Upper lobe of left lung (tissue), 6 donors: ENCODE measurements around the gene GPR137. TPM values are rescaled to one million over a fixed set of nuclear protein-coding genes. Genes with fewer than 3 reads are reported as not detected.
"Not testable (repeated sequence)": the region's sequence is repeated elsewhere in the genome, so short reads cannot be mapped to it uniquely, and the experiment has no call there.

Source experiments
- ATAC-seq, 2 donors: fragments of 200-7000 bp; cut with Tn5 transposase; one replicate each; pipeline ENCODE4 v1.9.1; 2022; ENCODE audit warnings: mild to moderate bottlenecking in 2 of 2, moderate library complexity in 2 of 2; ENCODE audit not compliant: low FRiP score in 2 of 2
- DNase-seq, 2 donors: peaks; one replicate each; pipeline ENCODE4 v3.0.0-alpha.2; 2019 to 2020
- H3K27ac ChIP-seq, 4 donors: fragments of 200-600 bp; sonication (generic); one replicate each; pipeline ENCODE4 v1.5.1; 2016 to 2019
- H3K27me3 ChIP-seq, 4 donors: fragments of 200-600 bp; sonication (generic); one replicate each; pipeline ENCODE4 v1.5.1; 2017 to 2019
- H3K36me3 ChIP-seq, 4 donors: fragments of 200-600 bp; sonication (generic); one replicate each; pipeline ENCODE4 v1.5.1; 2016 to 2019
- H3K4me1 ChIP-seq, 4 donors: fragments of 200-600 bp; sonication (generic); one replicate each; pipeline ENCODE4 v1.5.1; 2018 to 2019
- H3K4me3 ChIP-seq, 4 donors: fragments of 200-600 bp; sonication (generic); one replicate each; pipeline ENCODE4 v1.5.1; 2017 to 2019; ENCODE audit warnings: mild to moderate bottlenecking in 2 of 4, moderate library complexity in 1 of 4
- H3K9me3 ChIP-seq, 4 donors: fragments of 200-600 bp; sonication (generic); one replicate each; pipeline ENCODE4 v1.5.1; 2018 to 2019
- CTCF ChIP-seq, 6 experiments: fragments of 450-650 bp in 4 of 6; fragments of 200-600 bp in 2 of 6; sonication (generic) in 2 of 6; IDR thresholded peaks; one replicate each; pipeline ENCODE4 v1.5.1; 2016 to 2019; ENCODE audit warnings: antibody characterized with exemption in 6 of 6
- EP300 ChIP-seq, 4 donors: sonication (generic); formaldehyde crosslinking; IDR thresholded peaks; one replicate each; pipeline ENCODE4 v1.5.1; 2017; ENCODE audit warnings: antibody characterized with exemption in 4 of 4, control low read depth in 2 of 4
- POLR2A ChIP-seq, 4 donors: fragments of 450-650 bp; IDR thresholded peaks; one replicate each; pipeline ENCODE4 v1.5.1; 2016 to 2017; ENCODE audit warnings: antibody characterized with exemption in 4 of 4, mild to moderate bottlenecking in 2 of 4
- POLR2AphosphoS5 ChIP-seq, 2 donors: sonication (generic); formaldehyde crosslinking; IDR thresholded peaks; one replicate each; pipeline ENCODE4 v1.5.1; 2017; ENCODE audit warnings: antibody characterized with exemption in 2 of 2
- WGBS, 2 donors: methylation state at CpG; one replicate each; pipeline ENCODE4 v1.1.5; 2017 to 2018; 5-methylcytosine and 5-hydroxymethylcytosine counted together
- total RNA-seq, 6 donors: library from RNA; depleted of rRNA in 4 of 6; stranded (reverse); fragments of >200 nt in 4 of 6; gene quantifications; one replicate each; pipeline versions ENCODE4 v1.1.0 to v1.2.1, GENCODE V29; 2016 to 2021
- donor health status: DM: no; HTN: no; CAD: no; lungs with moderate emphysema.
- donor health status: DM: no; HTN: yes; CAD: no; lungs with severe emphysema.

Gene GPR137
- total RNA-seq, 6 donors from 2014 or later = 7.3 to 48.1 (median 27.0) TPM

GRCh38 chr11:64321026-64321425 lies 35.4 kb downstream of the GPR137 start:
- no peak for DNase-seq
- Histone ChIP-seq H3K27me3 (no peaks in the 10 kb centered on the region), H3K4me3 (no peak overlapping the region), H3K4me1 (peaks cover 23 to 58% (median 41%) of the 10 kb centered on the region in 4 donors), H3K36me3 (peaks cover 0 to 17% (median 12%) of the 10 kb centered on the region in 4 donors), H3K27ac (peak overlapping the region; percentile 90 to 98 (median 94)), H3K9me3 (no peaks in the 10 kb centered on the region)
- no peak for ATAC-seq
- no peak for TF ChIP-seq EP300 (IDR thresholded peaks at IDR 0.05)
- TF ChIP-seq POLR2A (IDR thresholded peaks at IDR 0.05) = no peak
- no peak for TF ChIP-seq CTCF (IDR thresholded peaks at IDR 0.05)
- TF ChIP-seq POLR2AphosphoS5 (IDR thresholded peaks at IDR 0.05) = no peak
- WGBS, 2 donors = 72 to 75% methylated on average over 5 of the region's 5 CpGs

GRCh38 chr11:64321533-64321932 lies 35.9 kb downstream of the GPR137 start:
- no peak overlapping the region for H3K4me3 ChIP-seq
- no peaks in the 10 kb centered on the region for H3K9me3 ChIP-seq
- peaks cover 0 to 13% (median 10%) of the 10 kb centered on the region in 4 donors for H3K36me3 ChIP-seq
- 75 to 76% methylated on average over 5 of the region's 5 CpGs for WGBS, 2 donors
- peaks cover 18 to 53% (median 37%) of the 10 kb centered on the region in 4 donors for H3K4me1 ChIP-seq
- peak overlapping the region; percentile 90 to 98 (median 94) for H3K27ac ChIP-seq
- H3K27me3 ChIP-seq = no peaks in the 10 kb centered on the region
- TF ChIP-seq CTCF (IDR thresholded peaks at IDR 0.05) = no peak
- peak in 1 of 4 donors; percentile 65 for TF ChIP-seq POLR2A (IDR thresholded peaks at IDR 0.05)
- TF ChIP-seq POLR2AphosphoS5 (IDR thresholded peaks at IDR 0.05) = peak; percentile 27 to 29
- TF ChIP-seq EP300 (IDR thresholded peaks at IDR 0.05) = peak in 1 of 4 donors; percentile 15
- ATAC-seq = peak in 1 of 2 donors; percentile 64
- DNase-seq = peak in 1 of 2 donors; percentile 82

- Histone ChIP-seq H3K27ac (peak overlapping the region in 3 of 4 donors; percentile 69 to 97 (median 90)), H3K36me3 (peaks cover 0 to 13% (median 10%) of the 10 kb centered on the region in 4 donors), H3K4me1 (peaks cover 18 to 47% (median 32%) of the 10 kb centered on the region in 4 donors), H3K4me3 (no peak overlapping the region), H3K9me3 (no peaks in the 10 kb centered on the region), H3K27me3 (no peaks in the 10 kb centered on the region)
- 71 to 75% methylated on average over 5 to 7 of the region's 7 CpGs for WGBS, 2 donors
- ATAC-seq (no peak), DNase-seq (no peak)
- TF ChIP-seq CTCF (IDR thresholded peaks at IDR 0.05) = no peak
Observed at GRCh38 chr11:64322925-64323260, 37.2 kb downstream of the GPR137 start.

GRCh38 chr11:64323373-64323772 lies 37.7 kb downstream of the GPR137 start:
- Histone ChIP-seq H3K36me3 (peaks cover 0 to 13% (median 10%) of the 10 kb centered on the region in 4 donors), H3K27ac (peak overlapping the region in 1 of 4 donors; percentile 27), H3K4me1 (peaks cover 18 to 47% (median 32%) of the 10 kb centered on the region in 4 donors), H3K27me3 (no peaks in the 10 kb centered on the region), H3K9me3 (no peaks in the 10 kb centered on the region), H3K4me3 (no peak overlapping the region)
- TF ChIP-seq EP300 (IDR thresholded peaks at IDR 0.05) = no peak
- no peak for TF ChIP-seq POLR2AphosphoS5 (IDR thresholded peaks at IDR 0.05)
- no peak for TF ChIP-seq CTCF (IDR thresholded peaks at IDR 0.05)
- no peak for TF ChIP-seq POLR2A (IDR thresholded peaks at IDR 0.05)
- ATAC-seq = no peak
- DNase-seq = no peak
- WGBS, 2 donors = 59 to 64% methylated on average over 3 to 5 of the region's 5 CpGs

- H3K9me3 ChIP-seq, ATAC-seq, H3K4me3 ChIP-seq, H3K27me3 ChIP-seq: not testable (repeated sequence)
- peak in 1 of 2 donors; percentile 39 for DNase-seq
- WGBS, 2 donors = 86 to 100% methylated on average over 1 to 4 of the region's 4 CpGs
- Histone ChIP-seq H3K4me1 (peaks cover 15 to 41% (median 29%) of the 10 kb centered on the region in 4 donors), H3K27ac (peak overlapping the region in 2 of 4 donors; percentile 7 to 27), H3K36me3 (peaks cover 0 to 13% (median 10%) of the 10 kb centered on the region in 4 donors)
Observed at GRCh38 chr11:64323984-64324383, 38.3 kb downstream of the GPR137 start.
